ENCODE data around the gene TNS1. TPM values are rescaled to one million over a fixed set of nuclear protein-coding genes. Genes with fewer than 3 reads are reported as not detected.
A peak's percentile ranks its signal among the peaks of the same experiment; 100 is the strongest.

The TNS1 gene
- total RNA-seq, 1 donor = 48.9 TPM

DNA sequence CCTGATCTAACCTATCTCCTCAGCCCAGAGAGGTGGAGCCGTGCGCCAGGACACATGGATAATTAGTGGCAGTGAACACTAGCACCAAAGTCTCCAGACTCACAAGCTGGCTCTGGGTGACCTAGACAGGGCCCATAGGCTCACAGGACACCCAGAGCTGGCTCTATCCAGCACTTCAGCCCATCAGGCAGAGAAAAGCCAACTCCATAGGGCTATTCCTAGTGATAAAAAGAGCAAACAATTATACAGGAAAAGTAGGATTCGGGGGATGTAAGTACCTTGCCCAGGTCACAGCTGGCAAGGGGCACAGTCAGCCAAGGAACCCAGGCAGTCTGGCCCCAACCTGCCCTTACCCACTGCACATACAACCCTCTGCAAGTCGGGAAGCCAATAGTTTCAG lies 178.6 kb downstream of the TNS1 start:
- no peaks in the 10 kb centered on the region for H3K79me2 ChIP-seq (ENCODE audit: insufficient read depth, low read length)
- no peaks in the 10 kb centered on the region for H3K27me3 ChIP-seq (ENCODE audit: insufficient read depth, low read length)
- TF ChIP-seq, protein P1, sequence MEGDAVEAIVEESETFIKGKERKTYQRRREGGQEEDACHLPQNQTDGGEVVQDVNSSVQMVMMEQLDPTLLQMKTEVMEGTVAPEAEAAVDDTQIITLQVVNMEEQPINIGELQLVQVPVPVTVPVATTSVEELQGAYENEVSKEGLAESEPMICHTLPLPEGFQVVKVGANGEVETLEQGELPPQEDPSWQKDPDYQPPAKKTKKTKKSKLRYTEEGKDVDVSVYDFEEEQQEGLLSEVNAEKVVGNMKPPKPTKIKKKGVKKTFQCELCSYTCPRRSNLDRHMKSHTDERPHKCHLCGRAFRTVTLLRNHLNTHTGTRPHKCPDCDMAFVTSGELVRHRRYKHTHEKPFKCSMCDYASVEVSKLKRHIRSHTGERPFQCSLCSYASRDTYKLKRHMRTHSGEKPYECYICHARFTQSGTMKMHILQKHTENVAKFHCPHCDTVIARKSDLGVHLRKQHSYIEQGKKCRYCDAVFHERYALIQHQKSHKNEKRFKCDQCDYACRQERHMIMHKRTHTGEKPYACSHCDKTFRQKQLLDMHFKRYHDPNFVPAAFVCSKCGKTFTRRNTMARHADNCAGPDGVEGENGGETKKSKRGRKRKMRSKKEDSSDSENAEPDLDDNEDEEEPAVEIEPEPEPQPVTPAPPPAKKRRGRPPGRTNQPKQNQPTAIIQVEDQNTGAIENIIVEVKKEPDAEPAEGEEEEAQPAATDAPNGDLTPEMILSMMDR (IDR thresholded peaks at IDR 0.05; ENCODE audit: extremely low read depth, low read depth, low read length) = no peak
- no peak overlapping the region for H3K4me2 ChIP-seq (ENCODE audit: insufficient read depth, low read length)
- peaks cover 49% of the 10 kb centered on the region for H3K36me3 ChIP-seq (ENCODE audit: insufficient read depth, low read length)
- H3K4me1 ChIP-seq (ENCODE audit: insufficient read depth, low read length) = peaks cover 27% of the 10 kb centered on the region
- peaks cover 37% of the 10 kb centered on the region for H4K20me1 ChIP-seq (ENCODE audit: insufficient read depth, low read length)
- H3K4me3 ChIP-seq (ENCODE audit: insufficient read depth, low read length) = no peak overlapping the region
- no peak overlapping the region for H3K27ac ChIP-seq (ENCODE audit: low read depth, low read length)
- no peaks in the 10 kb centered on the region for H3K9me3 ChIP-seq (ENCODE audit: low read depth, low read length)
- DNase-seq (ENCODE audit: insufficient read length, low spot score, missing footprints) = peak; percentile 76
- no peak overlapping the region for H2AFZ ChIP-seq (ENCODE audit: low read length)

DNA sequence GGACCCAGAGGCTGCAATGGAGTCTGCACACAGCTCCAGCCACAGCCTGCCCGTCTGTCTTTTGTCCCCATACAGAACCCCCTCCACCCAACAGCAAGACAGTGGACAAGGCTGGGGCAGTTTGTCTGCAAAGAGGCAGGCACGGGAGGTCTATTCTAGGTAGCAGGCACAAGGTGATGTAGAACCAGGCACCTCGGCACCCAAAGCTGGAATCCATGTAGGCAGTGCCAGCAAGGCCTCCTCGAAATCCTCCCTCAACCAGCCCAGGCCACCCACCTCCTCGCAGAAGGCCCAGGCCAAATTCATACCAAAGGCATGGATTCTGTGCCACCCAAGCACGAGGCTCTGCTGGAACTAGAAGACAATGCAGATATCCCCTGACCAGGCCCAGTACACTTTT lies 179.2 kb downstream of the TNS1 start:
- peak; percentile 27 for DNase-seq (ENCODE audit: insufficient read length, low spot score, missing footprints)
- TF ChIP-seq, protein P1 (IDR thresholded peaks at IDR 0.05; ENCODE audit: extremely low read depth, low read depth, low read length) = no peak
- Histone ChIP-seq H3K4me1 (ENCODE audit: insufficient read depth, low read length) (peaks cover 27% of the 10 kb centered on the region), H3K9me3 (ENCODE audit: low read depth, low read length) (no peaks in the 10 kb centered on the region), H3K4me3 (ENCODE audit: insufficient read depth, low read length) (no peak overlapping the region), H3K36me3 (ENCODE audit: insufficient read depth, low read length) (peaks cover 53% of the 10 kb centered on the region), H3K79me2 (ENCODE audit: insufficient read depth, low read length) (no peaks in the 10 kb centered on the region), H3K4me2 (ENCODE audit: insufficient read depth, low read length) (no peak overlapping the region), H4K20me1 (ENCODE audit: insufficient read depth, low read length) (peaks cover 37% of the 10 kb centered on the region), H3K27ac (ENCODE audit: low read depth, low read length) (no peak overlapping the region), H2AFZ (ENCODE audit: low read length) (no peak overlapping the region), H3K27me3 (ENCODE audit: insufficient read depth, low read length) (no peaks in the 10 kb centered on the region)

DNA sequence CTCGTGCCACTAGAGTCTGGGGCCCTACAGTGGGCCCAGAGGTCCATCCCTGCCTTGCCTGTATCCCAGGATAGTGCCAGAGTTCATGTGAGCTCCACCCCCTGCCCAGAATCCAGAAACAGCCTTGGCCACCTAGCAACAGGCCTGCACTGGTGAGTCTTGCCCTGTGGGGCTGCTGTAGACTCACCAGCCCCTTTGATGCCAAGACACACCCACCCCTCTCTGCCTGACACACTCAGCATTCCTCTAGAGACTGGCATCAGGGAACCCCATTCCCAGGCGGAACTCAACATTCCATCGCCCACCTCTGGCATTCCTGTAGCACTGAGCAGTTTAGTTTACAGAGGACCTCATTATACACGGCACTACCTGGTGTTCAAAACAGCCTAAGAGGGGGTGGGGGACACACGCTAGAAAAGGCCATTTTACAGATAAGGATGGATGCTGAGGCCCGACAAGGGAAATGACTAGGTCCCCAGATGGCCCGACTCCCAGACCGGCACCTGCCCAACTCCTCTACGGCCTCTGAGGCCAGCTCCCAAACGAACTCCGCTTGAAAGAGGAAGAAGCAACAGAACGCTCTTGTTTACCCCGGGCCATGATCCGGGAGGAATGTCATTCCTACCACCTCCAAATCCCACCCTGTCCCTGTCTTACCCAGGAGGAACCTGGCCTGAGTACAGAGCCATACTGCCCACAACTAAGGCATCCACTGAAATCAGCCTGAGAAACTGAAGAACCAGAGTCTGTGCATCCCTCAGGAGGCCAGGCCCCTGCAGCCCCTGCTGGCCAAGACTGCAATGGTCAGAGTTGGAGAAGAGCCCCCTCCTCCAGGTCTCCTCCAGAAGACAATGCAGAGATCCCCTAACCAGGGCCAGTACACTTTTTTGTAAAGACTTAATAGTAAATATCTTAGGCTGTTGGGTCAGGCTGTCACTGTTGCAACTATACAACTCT lies 180.2 kb downstream of the TNS1 start:
- TF ChIP-seq, protein P1 (IDR thresholded peaks at IDR 0.05; ENCODE audit: extremely low read depth, low read depth, low read length) = peak; percentile 22
- peak; percentile 98 for DNase-seq (ENCODE audit: insufficient read length, low spot score, missing footprints)
- peaks cover 21% of the 10 kb centered on the region for H3K4me1 ChIP-seq (ENCODE audit: insufficient read depth, low read length)
- peak overlapping the region; percentile 23 for H3K4me2 ChIP-seq (ENCODE audit: insufficient read depth, low read length)
- no peaks in the 10 kb centered on the region for H3K9me3 ChIP-seq (ENCODE audit: low read depth, low read length)
- H3K79me2 ChIP-seq (ENCODE audit: insufficient read depth, low read length) = no peaks in the 10 kb centered on the region
- peaks cover 56% of the 10 kb centered on the region for H3K36me3 ChIP-seq (ENCODE audit: insufficient read depth, low read length)
- peaks cover 37% of the 10 kb centered on the region for H4K20me1 ChIP-seq (ENCODE audit: insufficient read depth, low read length)
- no peak overlapping the region for H2AFZ ChIP-seq (ENCODE audit: low read length)
- H3K4me3 ChIP-seq (ENCODE audit: insufficient read depth, low read length) = no peak overlapping the region
- peak overlapping the region; percentile 57 for H3K27ac ChIP-seq (ENCODE audit: low read depth, low read length)
- H3K27me3 ChIP-seq (ENCODE audit: insufficient read depth, low read length) = no peaks in the 10 kb centered on the region

DNA sequence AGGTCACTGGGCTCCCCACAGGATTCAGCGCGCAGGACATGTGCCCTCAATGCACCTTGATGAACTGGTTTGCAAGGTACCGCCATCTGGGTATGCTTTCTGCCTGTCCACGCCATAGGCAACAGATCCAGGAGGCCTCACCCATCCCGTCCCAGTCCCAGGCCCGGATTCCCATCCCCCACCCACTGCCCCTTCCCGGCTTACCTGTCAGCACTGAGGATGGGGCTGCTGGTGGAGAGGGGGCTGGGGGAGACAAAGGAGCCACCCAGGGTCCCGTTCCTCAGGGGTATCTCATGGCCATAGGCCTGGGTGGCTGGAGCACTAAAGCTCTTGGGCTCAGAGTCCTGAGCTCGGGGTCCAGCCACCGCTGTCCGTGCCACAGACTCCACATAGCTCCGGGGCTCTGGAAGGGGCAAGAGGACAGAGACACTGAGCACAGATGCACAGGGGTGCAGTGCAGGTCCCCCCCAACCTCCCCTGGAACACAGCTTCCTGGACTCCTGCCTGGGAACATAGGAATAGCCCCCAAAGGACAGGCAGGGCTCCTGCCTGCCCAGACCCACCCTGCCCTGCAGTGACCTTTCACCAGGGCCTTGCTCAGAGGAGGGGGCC lies 181.2 kb downstream of the TNS1 start:
- H4K20me1 ChIP-seq (ENCODE audit: insufficient read depth, low read length) = peaks cover 34% of the 10 kb centered on the region
- no peak overlapping the region for H2AFZ ChIP-seq (ENCODE audit: low read length)
- H3K27ac ChIP-seq (ENCODE audit: low read depth, low read length) = peak overlapping the region; percentile 57
- H3K4me3 ChIP-seq (ENCODE audit: insufficient read depth, low read length) = no peak overlapping the region
- H3K4me2 ChIP-seq (ENCODE audit: insufficient read depth, low read length) = no peak overlapping the region
- TF ChIP-seq, protein P1 (IDR thresholded peaks at IDR 0.05; ENCODE audit: extremely low read depth, low read depth, low read length) = no peak
- no peaks in the 10 kb centered on the region for H3K9me3 ChIP-seq (ENCODE audit: low read depth, low read length)
- DNase-seq (ENCODE audit: insufficient read length, low spot score, missing footprints) = peak; percentile 39
- H3K27me3 ChIP-seq (ENCODE audit: insufficient read depth, low read length) = no peaks in the 10 kb centered on the region
- H3K36me3 ChIP-seq (ENCODE audit: insufficient read depth, low read length) = peaks cover 65% of the 10 kb centered on the region
- no peaks in the 10 kb centered on the region for H3K79me2 ChIP-seq (ENCODE audit: insufficient read depth, low read length)
- H3K4me1 ChIP-seq (ENCODE audit: insufficient read depth, low read length) = peaks cover 13% of the 10 kb centered on the region
